Measurements from ENCODE around the gene SPAAR.

DNA sequence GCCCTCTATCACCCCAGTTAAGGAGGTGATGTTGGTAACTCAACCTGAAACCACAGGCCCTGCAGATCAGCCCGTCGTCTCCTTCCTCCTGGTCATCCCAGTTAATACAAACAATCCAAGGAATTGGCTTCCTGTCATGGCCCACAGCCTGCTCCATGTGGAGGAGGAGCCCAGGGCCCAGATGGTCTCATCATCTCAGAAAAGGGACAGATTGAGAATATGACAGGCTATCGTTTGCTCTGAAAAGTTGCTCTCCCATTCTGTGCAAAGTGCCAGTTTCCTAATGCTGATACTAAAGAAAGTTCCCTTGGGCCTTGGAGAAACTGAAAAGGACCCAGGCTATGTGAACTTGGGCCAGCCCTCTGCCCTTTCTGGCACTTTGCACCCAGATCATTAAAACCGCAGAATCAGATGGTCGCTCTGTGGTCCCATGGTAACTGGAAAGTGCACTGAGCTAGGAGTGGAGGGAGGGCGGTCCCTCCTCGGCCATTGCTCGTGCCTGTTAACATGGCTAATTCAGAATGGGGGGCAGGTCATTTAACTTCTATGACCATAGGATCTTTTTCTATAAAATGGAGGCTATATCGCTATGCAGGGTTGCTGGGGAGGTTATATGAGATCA, 675 bp upstream of the SPAAR start:
- TF ChIP-seq, protein P1, sequence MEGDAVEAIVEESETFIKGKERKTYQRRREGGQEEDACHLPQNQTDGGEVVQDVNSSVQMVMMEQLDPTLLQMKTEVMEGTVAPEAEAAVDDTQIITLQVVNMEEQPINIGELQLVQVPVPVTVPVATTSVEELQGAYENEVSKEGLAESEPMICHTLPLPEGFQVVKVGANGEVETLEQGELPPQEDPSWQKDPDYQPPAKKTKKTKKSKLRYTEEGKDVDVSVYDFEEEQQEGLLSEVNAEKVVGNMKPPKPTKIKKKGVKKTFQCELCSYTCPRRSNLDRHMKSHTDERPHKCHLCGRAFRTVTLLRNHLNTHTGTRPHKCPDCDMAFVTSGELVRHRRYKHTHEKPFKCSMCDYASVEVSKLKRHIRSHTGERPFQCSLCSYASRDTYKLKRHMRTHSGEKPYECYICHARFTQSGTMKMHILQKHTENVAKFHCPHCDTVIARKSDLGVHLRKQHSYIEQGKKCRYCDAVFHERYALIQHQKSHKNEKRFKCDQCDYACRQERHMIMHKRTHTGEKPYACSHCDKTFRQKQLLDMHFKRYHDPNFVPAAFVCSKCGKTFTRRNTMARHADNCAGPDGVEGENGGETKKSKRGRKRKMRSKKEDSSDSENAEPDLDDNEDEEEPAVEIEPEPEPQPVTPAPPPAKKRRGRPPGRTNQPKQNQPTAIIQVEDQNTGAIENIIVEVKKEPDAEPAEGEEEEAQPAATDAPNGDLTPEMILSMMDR (conservative IDR thresholded peaks at IDR 0.05; ENCODE audit: low read length) = no peak
- TF ChIP-seq EZH2phosphoT487 (IDR thresholded peaks at IDR 0.05; ENCODE audit: borderline replicate concordance) = no peak

Measured in Loucy (cell line).